H1 (cell line): ENCODE results near the gene LYAR. TPM values are rescaled to one million over a fixed set of nuclear protein-coding genes. Genes with fewer than 3 reads are reported as not detected.

Experiments
- CBX8 ChIP-seq: fragments of 300-800, 300-1000 bp; sonication (generic); IDR thresholded peaks from 2 replicates; pipeline ENCODE4 v1.7.1; 2016; ENCODE audit warnings: low read depth, low read length, borderline replicate concordance
- E2F6 ChIP-seq: IDR thresholded peaks from 2 replicates; pipeline ENCODE4 v1.6.1; 2012; ENCODE audit warnings: inconsistent platforms
- POU5F1 ChIP-seq: IDR thresholded peaks from 2 replicates; pipeline ENCODE4 v1.6.1; 2011; ENCODE audit warnings: low read depth, mild to moderate bottlenecking, low read length, moderate library complexity
- RBBP5 ChIP-seq: IDR thresholded peaks from 2 replicates; pipeline ENCODE4 v1.7.1; 2012; ENCODE audit warnings: low read depth, mild to moderate bottlenecking, inconsistent platforms, low read length, moderate library complexity, borderline replicate concordance
- TEAD4 ChIP-seq: IDR thresholded peaks from 2 replicates; pipeline ENCODE4 v1.6.1; 2012; ENCODE audit warnings: low read depth, low read length, inconsistent platforms, mixed read lengths
- polyA plus RNA-seq, 7 experiments: library from polyadenylated mRNA; depleted of rRNA in 3 of 7; stranded (reverse) in 5 of 7; unstranded in 2 of 7; fragments of >200 nt in 5 of 7; fragments of 200-250 nt in 2 of 7; gene quantifications; 1 replicate in 5 of 7; 2 replicates in 1 of 7; 4 replicates in 1 of 7; pipeline versions ENCODE4 v1.2.1 to v1.2.3, GENCODE V29; 2011 to 2013; ENCODE audit warnings: missing spikeins in 2 of 7, mixed read lengths in 2 of 7
- total RNA-seq: library from RNA; stranded (reverse); fragmentation: NEBNext Ultra II Directional; extraction: Animal tissue kit (Norgen Biotek cat#: 25700); gene quantifications from 2 replicates; pipeline ENCODE4 v1.2.1, GENCODE V29; 2021

LYAR gene
- total and polyA plus RNA-seq, 2 of the 8 experiments (the other 6 are each of a cell fraction or from before 2014, with no cell fraction given) = 6.5 to 46.9 TPM

DNA sequence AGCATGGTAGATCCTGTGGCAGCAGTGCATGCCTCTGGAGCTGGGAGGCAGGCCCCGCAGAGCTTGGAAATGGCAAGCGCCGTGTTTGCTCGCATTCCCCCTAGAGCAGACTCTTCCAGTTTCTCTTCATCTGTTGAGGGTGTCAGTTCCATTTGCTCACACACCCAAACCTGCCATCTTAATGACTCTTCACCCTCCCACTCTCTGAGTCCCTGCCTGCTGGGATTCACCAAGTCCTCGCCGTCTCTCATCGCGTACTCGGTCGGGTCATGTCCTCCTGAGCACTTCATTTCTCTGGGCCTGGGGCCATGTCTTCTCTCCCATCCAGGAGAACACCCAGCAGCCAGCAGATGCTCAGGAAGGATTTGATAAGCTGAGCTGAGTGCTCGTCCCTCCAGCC is 17.0 kb upstream of the LYAR start (continued):
- TF ChIP-seq E2F6 (no peak), RBBP5 (no peak), TEAD4 (no peak), CBX8 (no peak), POU5F1 (no peak)
